H9 (cell line): ENCODE data around the gene UST. TPM values are rescaled to one million over a fixed set of nuclear protein-coding genes. Genes with fewer than 3 reads are reported as not detected.

Experiments
- DNase-seq: peaks from one replicate; pipeline ENCODE4 v3.0.0-alpha.2; 2017
- H2AFZ ChIP-seq: one replicate; pipeline ENCODE4 v1.6.1; 2013; ENCODE audit warnings: mild to moderate bottlenecking, low read length, control low read depth, moderate library complexity
- H2AK5ac ChIP-seq: 2 replicates; pipeline ENCODE4 v1.6.1; 2013; ENCODE audit warnings: low read length, control low read depth, mixed read lengths; ENCODE audit not compliant: insufficient read length
- H2BK120ac ChIP-seq: one replicate; pipeline ENCODE4 v1.6.1; 2013; ENCODE audit warnings: low read depth, mild to moderate bottlenecking, low read length, control low read depth, inconsistent platforms; ENCODE audit not compliant: poor library complexity, severe bottlenecking
- H2BK12ac ChIP-seq: 2 replicates; pipeline ENCODE4 v1.6.1; 2013; ENCODE audit warnings: low read length, control low read depth, mixed read lengths, low read depth; ENCODE audit not compliant: insufficient read length
- H2BK15ac ChIP-seq: 2 replicates; pipeline ENCODE4 v1.6.1; 2013; ENCODE audit warnings: low read depth, low read length, control low read depth
- H2BK20ac ChIP-seq: one replicate; pipeline ENCODE4 v1.6.1; 2013; ENCODE audit warnings: low read depth, mild to moderate bottlenecking, low read length, control low read depth, inconsistent platforms; ENCODE audit not compliant: poor library complexity, severe bottlenecking
- H2BK5ac ChIP-seq: 2 replicates; pipeline ENCODE4 v1.6.1; 2013; ENCODE audit warnings: low read length, control low read depth, mixed read lengths; ENCODE audit not compliant: insufficient read length
- H3K14ac ChIP-seq: 2 replicates; pipeline ENCODE4 v1.6.1; 2013; ENCODE audit warnings: low read length, control low read depth; ENCODE audit not compliant: insufficient read depth
- H3K18ac ChIP-seq: 2 replicates; pipeline ENCODE4 v1.6.1; 2013; ENCODE audit warnings: low read depth, mild to moderate bottlenecking, mixed read lengths, low read length, control low read depth; ENCODE audit not compliant: insufficient read length
- H3K23ac ChIP-seq: 2 replicates; pipeline ENCODE4 v1.6.1; 2013; ENCODE audit warnings: low read length, control low read depth, mixed read lengths, low read depth; ENCODE audit not compliant: insufficient read length
- H3K23me2 ChIP-seq: 2 replicates; pipeline ENCODE4 v1.6.1; 2013; ENCODE audit warnings: low read depth, mild to moderate bottlenecking, mixed read lengths, low read length, control low read depth; ENCODE audit not compliant: insufficient read length, poor library complexity, severe bottlenecking
- H3K27ac ChIP-seq: 2 replicates; pipeline ENCODE4 v1.5.1; 2013; ENCODE audit warnings: low read length, control low read depth, mixed read lengths, low read depth; ENCODE audit not compliant: insufficient read length
- H3K27me3 ChIP-seq: 2 replicates; pipeline ENCODE4 v1.6.1; 2013; ENCODE audit warnings: low read length, control low read depth, inconsistent platforms; ENCODE audit not compliant: insufficient read depth
- H3K4ac ChIP-seq: 2 replicates; pipeline ENCODE4 v1.6.1; 2013; ENCODE audit warnings: low read depth, mild to moderate bottlenecking, control low read depth, inconsistent platforms, low read length, moderate library complexity
- H3K4me1 ChIP-seq: 2 replicates; pipeline ENCODE4 v1.6.1; 2013; ENCODE audit warnings: low read length, control low read depth, inconsistent platforms; ENCODE audit not compliant: insufficient read depth
- H3K4me2 ChIP-seq: 2 replicates; pipeline ENCODE4 v1.6.1; 2013; ENCODE audit warnings: low read length, control low read depth, mixed read lengths; ENCODE audit not compliant: insufficient read length, insufficient read depth
- H3K56ac ChIP-seq: 2 replicates; pipeline ENCODE4 v1.6.1; 2013; ENCODE audit warnings: low read depth, mild to moderate bottlenecking, mixed read lengths, low read length, control low read depth; ENCODE audit not compliant: insufficient read length
- H3K79me1 ChIP-seq: 2 replicates; pipeline ENCODE4 v1.6.1; 2013; ENCODE audit warnings: low read depth, mild to moderate bottlenecking, moderate library complexity, low read length, control low read depth, inconsistent platforms; ENCODE audit not compliant: insufficient read depth, poor library complexity, severe bottlenecking
- H3K79me2 ChIP-seq: 2 replicates; pipeline ENCODE4 v1.6.1; 2013; ENCODE audit warnings: low read length, control low read depth, inconsistent platforms; ENCODE audit not compliant: insufficient read depth
- H3K9ac ChIP-seq: 2 replicates; pipeline ENCODE4 v1.6.1; 2013; ENCODE audit warnings: low read length, control low read depth, mixed read lengths; ENCODE audit not compliant: insufficient read length; ENCODE audit errors: extremely low read depth
- H3K9me3 ChIP-seq: one replicate; pipeline ENCODE4 v1.6.1; 2013; ENCODE audit warnings: low read depth, low read length, inconsistent platforms; ENCODE audit not compliant: control insufficient read depth
- H3T11ph ChIP-seq: one replicate; pipeline ENCODE4 v1.6.1; 2013; ENCODE audit warnings: mild to moderate bottlenecking, low read length, control low read depth, inconsistent platforms
- H4K20me1 ChIP-seq: one replicate; pipeline ENCODE4 v1.6.1; 2013; ENCODE audit not compliant: control insufficient read depth, insufficient read length, insufficient read depth
- H4K5ac ChIP-seq: 2 replicates; pipeline ENCODE4 v1.6.1; 2013; ENCODE audit warnings: low read depth, mild to moderate bottlenecking, mixed read lengths, low read length, control low read depth; ENCODE audit not compliant: insufficient read length
- H4K8ac ChIP-seq: replicated peaks from 2 replicates; pipeline ENCODE4 v1.6.1; 2013; ENCODE audit warnings: low read length, control low read depth, mixed read lengths, low read depth; ENCODE audit not compliant: insufficient read length
- H4K91ac ChIP-seq: 2 replicates; pipeline ENCODE4 v1.6.1; 2013; ENCODE audit warnings: low read depth, mild to moderate bottlenecking, moderate library complexity, mixed read lengths, low read length, control low read depth; ENCODE audit not compliant: insufficient read length
- H3K27ac Mint-ChIP-seq, 3 experiments: 2 replicates in 2 of 3; 3 replicates in 1 of 3; pipeline ENCODE4 v1.8.0; 2020 to 2021; ENCODE audit warnings: mixed read lengths in 3 of 3, mild to moderate bottlenecking in 1 of 3, moderate library complexity in 1 of 3
- H3K27me3 Mint-ChIP-seq: 2 replicates; pipeline ENCODE4 v1.8.0; 2021; ENCODE audit warnings: low read depth, mild to moderate bottlenecking, moderate library complexity, mixed read lengths
- H3K36me3 Mint-ChIP-seq, 3 experiments: 2 replicates in 2 of 3; 3 replicates in 1 of 3; pipeline ENCODE4 v1.8.0; 2020 to 2021; ENCODE audit warnings: low read depth in 3 of 3, mixed read lengths in 3 of 3; ENCODE audit not compliant: insufficient read depth in 1 of 3
- H3K4me1 Mint-ChIP-seq, 2 experiments: 2 replicates each; pipeline ENCODE4 v1.8.0; 2020; ENCODE audit warnings: mixed read lengths in 2 of 2
- H3K4me3 Mint-ChIP-seq, 2 experiments: 2 replicates in 1 of 2; 3 replicates in 1 of 2; pipeline ENCODE4 v1.8.0; 2020 to 2021; ENCODE audit warnings: mild to moderate bottlenecking in 2 of 2, mixed read lengths in 2 of 2, moderate library complexity in 1 of 2
- H3K9me3 Mint-ChIP-seq, 2 experiments: 2 replicates in 1 of 2; 3 replicates in 1 of 2; pipeline ENCODE4 v1.8.0; 2020; ENCODE audit warnings: mild to moderate bottlenecking in 2 of 2, mixed read lengths in 2 of 2, moderate library complexity in 1 of 2
- CTCF ChIP-seq: fragments of 200-600 bp; sonication (generic); conservative IDR thresholded peaks from 3 replicates; pipeline ENCODE4 v1.8.0; 2021; ENCODE audit warnings: antibody characterized with exemption, mild to moderate bottlenecking
- WGBS: extraction: QIAGEN DNeasy Blood & Tissue Kit; methylation state at CpG from one replicate; pipeline ENCODE4 v1.1.7; 2013; ENCODE audit warnings: missing lambda C conversion rate, low lambda C conversion rate, mixed read lengths; ENCODE audit not compliant: insufficient read length; ENCODE audit errors: extremely low coverage; 5-methylcytosine and 5-hydroxymethylcytosine counted together
- total RNA-seq: library from RNA; stranded (reverse); gene quantifications from 2 replicates; pipeline ENCODE4 v1.2.1, GENCODE V29; 2021

UST gene
- total RNA-seq, 1 experiment from 2014 or later = 14.4 TPM

GRCh38 chr6:148749674-148750073 lies 2.8 kb downstream of the UST start:
- no peak overlapping the region for H2BK20ac ChIP-seq
- H3K36me3 Mint-ChIP-seq = no peaks in the 10 kb centered on the region
- no peak overlapping the region for H3K4ac ChIP-seq
- H3K18ac ChIP-seq = no peak overlapping the region
- peak overlapping the region; percentile 57 for H3K4me2 ChIP-seq
- no peak overlapping the region for H4K91ac ChIP-seq
- H3K9me3 ChIP-seq = no peaks in the 10 kb centered on the region
- no peaks in the 10 kb centered on the region; a peak in 1 of 5 replicates for H3K9me3 Mint-ChIP-seq
- peaks cover 8% of the 10 kb centered on the region for H3K4me1 ChIP-seq
- H3K27ac ChIP-seq = no peak overlapping the region
- H3K23me2 ChIP-seq = peaks cover 10% of the 10 kb centered on the region
- no peak overlapping the region for H4K8ac ChIP-seq
- no peak overlapping the region for H2AK5ac ChIP-seq
- no peak overlapping the region for H2BK15ac ChIP-seq
- H3K14ac ChIP-seq = no peak overlapping the region
- no peak overlapping the region for H3T11ph ChIP-seq
- H2AFZ ChIP-seq = no peak overlapping the region
- TF ChIP-seq CTCF = no peak
- no peaks in the 10 kb centered on the region for H3K79me1 ChIP-seq
- H3K79me2 ChIP-seq = peaks cover 32% of the 10 kb centered on the region
- DNase-seq = no peak
- WGBS = no CpG with 5 or more reads among the region's 1 CpG
- no peak overlapping the region for H2BK5ac ChIP-seq
- no peak overlapping the region for H3K23ac ChIP-seq
- no peak overlapping the region for H2BK12ac ChIP-seq
- no peak overlapping the region for H3K27ac Mint-ChIP-seq
- H4K20me1 ChIP-seq = no peaks in the 10 kb centered on the region
- H3K4me3 Mint-ChIP-seq = peak overlapping the region in 1 of 2 experiments; percentile 97; a peak in 3 of 5 replicates
- H3K56ac ChIP-seq = no peak overlapping the region
- no peak overlapping the region for H4K5ac ChIP-seq
- H3K27me3 ChIP-seq = no peaks in the 10 kb centered on the region
- peaks cover 33 to 40% of the 10 kb centered on the region in 2 experiments for H3K4me1 Mint-ChIP-seq
- no peak overlapping the region for H3K9ac ChIP-seq
- H2BK120ac ChIP-seq = no peak overlapping the region
- H3K27me3 Mint-ChIP-seq = peaks cover 20% of the 10 kb centered on the region
